Stimulated activated memory B cell treated with anti-CD40 and anti-IgM and Interleukin-4, amounts not matched to agents 10 μg/mL and 1 μg/mL and 100 μg/mL, for 72 hours (primary cell): ENCODE measurements around the gene SLC22A13.

Source experiments
- ATAC-seq: fragments of 150-1000 bp; cut with Tn5 transposase; 2 replicates; pipeline ENCODE4 v1.10.0; 2021
- H3K27ac Mint-ChIP-seq: one replicate; pipeline ENCODE4 v1.8.0; 2022; ENCODE audit warnings: mild to moderate bottlenecking, mixed read lengths
- H3K27me3 Mint-ChIP-seq: one replicate; pipeline ENCODE4 v1.8.0; 2022; ENCODE audit warnings: mixed read lengths
- H3K36me3 Mint-ChIP-seq: one replicate; pipeline ENCODE4 v1.8.0; 2022; ENCODE audit warnings: mixed read lengths
- H3K4me1 Mint-ChIP-seq: one replicate; pipeline ENCODE4 v1.8.0; 2022; ENCODE audit warnings: mixed read lengths
- H3K4me3 Mint-ChIP-seq: one replicate; pipeline ENCODE4 v1.8.0; 2022; ENCODE audit warnings: mild to moderate bottlenecking, moderate library complexity, mixed read lengths
- H3K9me3 Mint-ChIP-seq: one replicate; pipeline ENCODE4 v1.8.0; 2022; ENCODE audit warnings: mixed read lengths

SLC22A13 gene

DNA sequence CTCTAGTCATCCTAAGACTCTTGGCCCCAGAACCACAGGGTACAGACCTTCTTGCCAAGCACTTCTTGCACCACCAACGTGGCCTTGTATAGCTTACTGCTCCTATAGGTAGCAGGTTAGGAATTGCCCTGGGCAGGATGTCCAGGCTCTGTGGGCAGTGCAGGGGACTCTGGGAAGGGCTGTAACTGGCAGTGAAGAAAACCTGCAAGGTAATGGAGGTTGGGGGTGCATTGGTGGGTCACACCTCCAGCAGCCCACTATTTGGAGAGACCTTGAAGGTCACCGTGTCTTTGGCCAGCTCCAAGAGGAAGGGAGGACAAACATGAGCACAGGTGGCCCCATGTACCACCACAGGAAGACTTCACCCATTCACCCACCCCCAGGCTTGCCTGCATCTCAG lies 59.6 kb downstream of the SLC22A13 start:
- Mint-ChIP-seq H3K9me3 (peaks cover 16% of the 10 kb centered on the region), H3K4me3 (no peak overlapping the region), H3K27ac (no peak overlapping the region), H3K4me1 (no peaks in the 10 kb centered on the region), H3K36me3 (no peaks in the 10 kb centered on the region), H3K27me3 (peaks cover 54% of the 10 kb centered on the region)
- no peak for ATAC-seq

DNA sequence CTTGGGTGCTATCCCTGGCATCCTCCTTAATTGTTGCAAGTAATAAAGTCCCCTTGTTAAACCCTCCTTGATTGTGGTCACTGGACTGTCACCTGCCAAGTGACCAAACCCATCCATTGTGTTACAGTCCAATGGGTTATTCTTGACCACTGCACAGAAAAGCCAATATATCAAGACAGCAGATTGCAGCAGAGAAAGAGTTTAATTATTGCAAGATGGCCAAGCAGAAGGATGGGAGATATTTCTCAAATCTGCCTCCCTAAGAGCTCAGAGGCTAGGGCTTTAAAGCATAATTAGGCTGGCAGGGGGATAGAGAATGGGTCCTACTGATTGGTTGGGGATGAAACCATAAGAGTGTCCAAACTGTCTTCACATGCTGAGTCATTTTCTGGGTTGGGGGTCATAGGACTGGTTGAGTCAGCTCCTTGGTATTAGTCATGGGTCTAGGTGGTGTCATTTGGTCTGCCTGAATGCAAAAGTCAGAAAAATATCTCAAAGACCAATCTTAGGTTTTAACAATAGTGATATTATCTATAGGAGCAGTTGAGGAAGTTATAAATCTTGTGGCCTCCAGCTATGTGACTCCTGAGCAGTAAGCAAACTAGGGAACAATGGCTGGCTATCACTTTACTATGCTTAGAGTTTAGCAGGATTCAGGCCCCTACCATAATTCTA lies 61.9 kb downstream of the SLC22A13 start:
- Mint-ChIP-seq H3K27me3 (peaks cover 66% of the 10 kb centered on the region), H3K27ac (no peak overlapping the region), H3K4me3 (no peak overlapping the region), H3K9me3 (peaks cover 9% of the 10 kb centered on the region), H3K4me1 (no peaks in the 10 kb centered on the region), H3K36me3 (no peaks in the 10 kb centered on the region)
- ATAC-seq: no peak
